NCI-H226 (cell line): ENCODE data around the gene PDE5A.
A peak's percentile ranks its signal among the peaks of the same experiment; 100 is the strongest.
"Not testable (repeated sequence)": the region's sequence is repeated elsewhere in the genome, so short reads cannot be mapped to it uniquely, and the experiment has no call there.

ENCODE experiments used
- DNase-seq: peaks from one replicate; pipeline ENCODE4 v3.0.0-alpha.2; 2015

PDE5A gene

GRCh38 chr4:119455734-119456133, 172.9 kb downstream of the PDE5A start:
- not testable (repeated sequence) for DNase-seq

- peak; percentile 93 for DNase-seq
Observed at GRCh38 chr4:119454491-119455270, 173.9 kb downstream of the PDE5A start.

GRCh38 chr4:119454151-119454490, 174.5 kb downstream of the PDE5A start:
- DNase-seq: not testable (repeated sequence)

- DNase-seq: not testable (repeated sequence)
Observed at GRCh38 chr4:119453286-119453685, 175.3 kb downstream of the PDE5A start.

GRCh38 chr4:119449851-119450250, 178.8 kb downstream of the PDE5A start:
- not testable (repeated sequence) for DNase-seq
